Esophagus squamous epithelium (tissue), 5 donors: ENCODE results near the gene TMEM126A. TPM values are rescaled to one million over a fixed set of nuclear protein-coding genes. Genes with fewer than 3 reads are reported as not detected.
A peak's percentile ranks its signal among the peaks of the same experiment; 100 is the strongest.

Experiments
- DNase-seq: peaks from one replicate; lab custom pipeline; 2025; lab: John Stamatoyannopoulos, UW
- H3K27ac ChIP-seq, 4 donors: fragments of 200-600 bp; sonication (generic); one replicate each; pipeline ENCODE4 v1.5.1; 2016 to 2019; ENCODE audit warnings: mild to moderate bottlenecking in 1 of 4
- H3K27me3 ChIP-seq, 4 donors: fragments of 200-600 bp; sonication (generic); 1 replicate in 3 of 4; 2 replicates in 1 of 4; pipeline versions ENCODE4 v1.5.1 to v1.6.0; 2017 to 2021; ENCODE audit warnings: antibody characterized with exemption in 1 of 4
- H3K36me3 ChIP-seq, 3 donors: fragments of 200-600 bp; sonication (generic); one replicate each; pipeline ENCODE4 v1.5.1; 2016 to 2019
- H3K4me1 ChIP-seq, 3 donors: fragments of 200-600 bp; sonication (generic); one replicate each; pipeline ENCODE4 v1.5.1; 2017 to 2019
- H3K4me3 ChIP-seq, 4 donors: fragments of 200-600 bp; sonication (generic); 1 replicate in 3 of 4; 2 replicates in 1 of 4; pipeline ENCODE4 v1.5.1; 2016 to 2019; ENCODE audit warnings: mild to moderate bottlenecking in 2 of 4, moderate library complexity in 1 of 4
- H3K9me3 ChIP-seq, 3 donors: fragments of 200-600 bp; sonication (generic); one replicate each; pipeline ENCODE4 v1.5.1; 2016 to 2019
- CTCF ChIP-seq, 6 experiments: fragments of 450-650 bp in 4 of 6; fragments of 200-600 bp in 2 of 6; sonication (generic) in 2 of 6; IDR thresholded peaks; one replicate each; pipeline ENCODE4 v1.5.1; 2016 to 2019; ENCODE audit warnings: antibody characterized with exemption in 6 of 6, mild to moderate bottlenecking in 4 of 6, moderate library complexity in 4 of 6
- POLR2A ChIP-seq, 4 donors: fragments of 450-650 bp; IDR thresholded peaks; one replicate each; pipeline ENCODE4 v1.6.1; 2017; ENCODE audit warnings: antibody characterized with exemption in 4 of 4, mild to moderate bottlenecking in 4 of 4, moderate library complexity in 3 of 4
- WGBS, 2 donors: methylation state at CpG; one replicate each; pipeline ENCODE4 v1.1.5; 2018; 5-methylcytosine and 5-hydroxymethylcytosine counted together
- intact Hi-C: fragments of 100-400 bp; cut with DNase I; formaldehyde crosslinking; loops from one replicate; pipeline ENCODE4 v1.15.0; 2022
- total RNA-seq, 4 donors: library from RNA; depleted of rRNA; stranded (reverse); fragments of >200 nt; gene quantifications; one replicate each; pipeline ENCODE4 v1.1.0, GENCODE V29; 2016
- donor health status: DM: yes; HTN: yes; CAD: no.

The TMEM126A gene
- total RNA-seq, 4 donors from 2014 or later = 6.8 to 38.3 (median 25.7) TPM

GRCh38 chr11:85699957-85700741 lies 52.4 kb downstream of the TMEM126A start:
- Histone ChIP-seq H3K36me3 (no peaks in the 10 kb centered on the region), H3K27me3 (no peaks in the 10 kb centered on the region), H3K4me1 (no peaks in the 10 kb centered on the region), H3K27ac (no peak overlapping the region), H3K9me3 (no peaks in the 10 kb centered on the region), H3K4me3 (no peak overlapping the region)
- TF ChIP-seq POLR2A (IDR thresholded peaks at IDR 0.05) (no peak), CTCF (IDR thresholded peaks at IDR 0.05) (no peak)
- intact Hi-C loops = loop anchor here (10.0 kb wide), 1 partner anchor 135 kb away; no protein-coding TSS in a partner anchor
- no peak for DNase-seq
- 73 to 78% methylated on average over 2 of the region's 2 CpGs for WGBS, 2 donors

- TF ChIP-seq CTCF (IDR thresholded peaks at IDR 0.05) (no peak), POLR2A (IDR thresholded peaks at IDR 0.05) (no peak)
- intact Hi-C loops = no loop called here
- no peaks in the 10 kb centered on the region for H3K4me1 ChIP-seq
Measured at GRCh38 chr11:85704967-85705366, 57.2 kb downstream of the TMEM126A start.

GRCh38 chr11:85705800-85706199 lies 58.0 kb downstream of the TMEM126A start:
- Histone ChIP-seq H3K36me3 (no peaks in the 10 kb centered on the region), H3K27ac (peak overlapping the region in 1 of 4 donors; percentile 16), H3K27me3 (no peaks in the 10 kb centered on the region), H3K4me3 (no peak overlapping the region), H3K4me1 (no peaks in the 10 kb centered on the region), H3K9me3 (no peaks in the 10 kb centered on the region)
- no peak for TF ChIP-seq CTCF (IDR thresholded peaks at IDR 0.05)
- no peak for TF ChIP-seq POLR2A (IDR thresholded peaks at IDR 0.05)
- intact Hi-C loops = no loop called here
- no peak for DNase-seq

More at GRCh38 chr11:85704967-85705366, 57.2 kb downstream of the TMEM126A start:
- Histone ChIP-seq H3K9me3 (no peaks in the 10 kb centered on the region), H3K36me3 (no peaks in the 10 kb centered on the region), H3K27me3 (no peaks in the 10 kb centered on the region), H3K4me3 (no peak overlapping the region), H3K27ac (no peak overlapping the region)
- DNase-seq = no peak
- WGBS, 2 donors = 90 to 96% methylated on average over 3 of the region's 3 CpGs

Other genes with a start within 250 kb of the TMEM126A start
- 10 to 100 TPM in 3 of 4 donors, 1 to 10 TPM in 1; 2.9 to 27.7 (median 12.6) TPM for gene DLG2, start 20.6 kb upstream of the TMEM126A start, total RNA-seq
- gene TMEM126B, start 19.4 kb upstream of the TMEM126A start, total RNA-seq = 10 to 100 TPM; 13.6 to 43.0 (median 38.7) TPM
- 10 to 100 TPM; 14.8 to 67.3 (median 27.6) TPM for gene CREBZF, start 17.2 kb downstream of the TMEM126A start, total RNA-seq
- gene CCDC89, start 38.2 kb downstream of the TMEM126A start, total RNA-seq = 1 to 10 TPM in 2 of 4 donors, under 1 TPM in 1, not detected in 1; 0.18 to 2.1 (median 1.1) TPM
- 10 to 100 TPM in 1 of 4 donors, 1 to 10 TPM in 3; 8.8 to 16.0 (median 9.2) TPM for gene SYTL2, start 163.2 kb downstream of the TMEM126A start, total RNA-seq
- not detected for gene CCDC83, start 207.4 kb downstream of the TMEM126A start, total RNA-seq